Measurements from ENCODE around the gene MYL12A. TPM values are rescaled to one million over a fixed set of nuclear protein-coding genes. Genes with fewer than 3 reads are reported as not detected.

The MYL12A gene
- total and polyA plus RNA-seq, 2 of the 13 experiments (the other 11 are each of a cell fraction or from before 2014, with no cell fraction given): 261 to 277 TPM

DNA sequence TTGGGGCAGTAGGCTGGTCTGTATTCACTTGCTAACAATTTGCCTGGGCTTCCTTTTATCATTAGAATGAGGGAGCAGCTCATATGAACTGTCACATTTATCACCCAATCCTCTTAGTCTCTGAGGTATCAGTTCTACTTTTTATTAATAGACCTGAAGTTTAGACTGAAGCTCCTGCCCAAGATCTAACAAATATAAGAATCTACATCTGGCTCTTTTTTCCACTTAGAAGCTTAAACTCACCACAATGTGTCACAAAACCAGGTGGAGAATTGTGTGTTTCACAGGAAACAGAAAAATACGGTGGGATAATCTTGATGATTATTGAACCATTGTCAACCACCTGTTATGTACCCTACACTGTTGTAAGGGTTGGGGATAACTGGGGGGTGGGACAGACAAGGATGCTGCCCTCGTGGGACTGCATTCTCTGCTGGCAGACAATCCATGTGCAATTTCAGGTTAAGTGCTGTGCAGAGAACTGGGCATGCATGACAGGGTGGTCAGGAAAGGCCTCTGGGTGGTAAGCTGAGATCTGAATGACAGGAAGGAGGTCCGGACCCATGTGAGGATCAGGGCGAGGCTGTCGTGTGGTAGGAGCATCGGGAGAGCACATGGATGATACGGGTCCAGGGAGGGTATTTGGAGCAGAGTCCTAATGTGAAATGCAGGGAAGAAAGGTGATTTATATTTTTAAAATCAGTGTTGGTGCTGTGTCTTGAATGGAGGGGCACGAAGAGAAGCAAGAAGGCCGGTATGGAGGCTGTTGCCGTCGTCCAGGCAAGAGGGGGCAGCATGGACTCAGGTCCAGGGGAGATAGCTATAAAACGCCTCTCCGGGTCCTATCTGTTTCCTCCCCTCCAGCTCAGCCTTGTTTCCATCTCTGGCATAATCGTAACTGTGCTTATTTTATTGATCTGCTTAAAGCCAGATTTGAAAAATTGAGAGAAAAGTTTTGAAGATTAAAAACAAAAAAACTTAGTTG lies 31.9 kb downstream of the MYL12A start (continued):
- no peak for TF ChIP-seq NCOA1 (CRISPR knock-in tag; IDR thresholded peaks at IDR 0.05)
- TF ChIP-seq CHD2 (IDR thresholded peaks at IDR 0.05; ENCODE audit: low read depth, low read length): no peak
- peak; percentile 84; the same call in 1 of the 2 replicates for TF ChIP-seq PAF1 (CRISPR knock-in tag; IDR thresholded peaks at IDR 0.05)
- TF ChIP-seq ZNF354B (CRISPR knock-in tag; IDR thresholded peaks at IDR 0.05): no peak
- TF ChIP-seq ZNF773 (CRISPR knock-in tag; IDR thresholded peaks at IDR 0.05; ENCODE audit: borderline replicate concordance): no peak
- TF ChIP-seq ZFAT (CRISPR knock-in tag; conservative IDR thresholded peaks at IDR 0.05): no peak
- TF ChIP-seq CCAR2 (optimal IDR thresholded peaks at IDR 0.05; ENCODE audit: low read depth, low read length): no peak
- TF ChIP-seq SPEN (CRISPR knock-in tag; IDR thresholded peaks at IDR 0.05; ENCODE audit: low read depth): no peak
- TF ChIP-seq KAT8 (CRISPR knock-in tag; IDR thresholded peaks at IDR 0.05): no peak
- TF ChIP-seq ZNF674 (CRISPR knock-in tag; IDR thresholded peaks at IDR 0.05; ENCODE audit: low read depth): no peak
- no peak for TF ChIP-seq ONECUT2 (CRISPR knock-in tag; IDR thresholded peaks at IDR 0.05)
- peak; percentile 92 for TF ChIP-seq RBM22 (optimal IDR thresholded peaks at IDR 0.05; ENCODE audit: low read length)
- TF ChIP-seq BHLHE40 (IDR thresholded peaks at IDR 0.05; ENCODE audit: low read length): no peak
- no peak for TF ChIP-seq ZNF607 (CRISPR knock-in tag; IDR thresholded peaks at IDR 0.05; ENCODE audit: borderline replicate concordance)
- no peak for TF ChIP-seq SNAI1 (CRISPR knock-in tag; IDR thresholded peaks at IDR 0.05; ENCODE audit: borderline replicate concordance)
- TF ChIP-seq TEAD3 (CRISPR knock-in tag; optimal IDR thresholded peaks at IDR 0.05; ENCODE audit: borderline replicate concordance): no peak
- no peak for TF ChIP-seq HMG20A (CRISPR knock-in tag; IDR thresholded peaks at IDR 0.05; ENCODE audit: borderline replicate concordance)
- TF ChIP-seq ZNF121 (CRISPR knock-in tag; IDR thresholded peaks at IDR 0.05): no peak
- TF ChIP-seq, protein P1, sequence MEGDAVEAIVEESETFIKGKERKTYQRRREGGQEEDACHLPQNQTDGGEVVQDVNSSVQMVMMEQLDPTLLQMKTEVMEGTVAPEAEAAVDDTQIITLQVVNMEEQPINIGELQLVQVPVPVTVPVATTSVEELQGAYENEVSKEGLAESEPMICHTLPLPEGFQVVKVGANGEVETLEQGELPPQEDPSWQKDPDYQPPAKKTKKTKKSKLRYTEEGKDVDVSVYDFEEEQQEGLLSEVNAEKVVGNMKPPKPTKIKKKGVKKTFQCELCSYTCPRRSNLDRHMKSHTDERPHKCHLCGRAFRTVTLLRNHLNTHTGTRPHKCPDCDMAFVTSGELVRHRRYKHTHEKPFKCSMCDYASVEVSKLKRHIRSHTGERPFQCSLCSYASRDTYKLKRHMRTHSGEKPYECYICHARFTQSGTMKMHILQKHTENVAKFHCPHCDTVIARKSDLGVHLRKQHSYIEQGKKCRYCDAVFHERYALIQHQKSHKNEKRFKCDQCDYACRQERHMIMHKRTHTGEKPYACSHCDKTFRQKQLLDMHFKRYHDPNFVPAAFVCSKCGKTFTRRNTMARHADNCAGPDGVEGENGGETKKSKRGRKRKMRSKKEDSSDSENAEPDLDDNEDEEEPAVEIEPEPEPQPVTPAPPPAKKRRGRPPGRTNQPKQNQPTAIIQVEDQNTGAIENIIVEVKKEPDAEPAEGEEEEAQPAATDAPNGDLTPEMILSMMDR (CRISPR knock-in tag; IDR thresholded peaks at IDR 0.05): peak; percentile 17; the same call in 1 of the 2 replicates
- TF ChIP-seq, protein P2, sequence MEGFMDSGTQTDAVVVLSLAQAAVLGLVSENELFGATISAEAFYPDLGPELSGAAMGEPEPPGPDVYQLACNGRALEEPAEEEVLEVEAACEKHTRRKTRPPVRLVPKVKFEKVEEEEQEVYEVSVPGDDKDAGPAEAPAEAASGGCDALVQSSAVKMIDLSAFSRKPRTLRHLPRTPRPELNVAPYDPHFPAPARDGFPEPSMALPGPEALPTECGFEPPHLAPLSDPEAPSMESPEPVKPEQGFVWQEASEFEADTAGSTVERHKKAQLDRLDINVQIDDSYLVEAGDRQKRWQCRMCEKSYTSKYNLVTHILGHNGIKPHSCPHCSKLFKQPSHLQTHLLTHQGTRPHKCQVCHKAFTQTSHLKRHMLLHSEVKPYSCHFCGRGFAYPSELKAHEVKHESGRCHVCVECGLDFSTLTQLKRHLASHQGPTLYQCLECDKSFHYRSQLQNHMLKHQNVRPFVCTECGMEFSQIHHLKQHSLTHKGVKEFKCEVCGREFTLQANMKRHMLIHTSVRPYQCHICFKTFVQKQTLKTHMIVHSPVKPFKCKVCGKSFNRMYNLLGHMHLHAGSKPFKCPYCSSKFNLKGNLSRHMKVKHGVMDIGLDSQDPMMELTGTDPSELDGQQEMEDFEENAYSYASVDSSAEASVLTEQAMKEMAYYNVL (CRISPR knock-in tag; IDR thresholded peaks at IDR 0.05; ENCODE audit: borderline replicate concordance): no peak
- TF ChIP-seq, protein P3, sequence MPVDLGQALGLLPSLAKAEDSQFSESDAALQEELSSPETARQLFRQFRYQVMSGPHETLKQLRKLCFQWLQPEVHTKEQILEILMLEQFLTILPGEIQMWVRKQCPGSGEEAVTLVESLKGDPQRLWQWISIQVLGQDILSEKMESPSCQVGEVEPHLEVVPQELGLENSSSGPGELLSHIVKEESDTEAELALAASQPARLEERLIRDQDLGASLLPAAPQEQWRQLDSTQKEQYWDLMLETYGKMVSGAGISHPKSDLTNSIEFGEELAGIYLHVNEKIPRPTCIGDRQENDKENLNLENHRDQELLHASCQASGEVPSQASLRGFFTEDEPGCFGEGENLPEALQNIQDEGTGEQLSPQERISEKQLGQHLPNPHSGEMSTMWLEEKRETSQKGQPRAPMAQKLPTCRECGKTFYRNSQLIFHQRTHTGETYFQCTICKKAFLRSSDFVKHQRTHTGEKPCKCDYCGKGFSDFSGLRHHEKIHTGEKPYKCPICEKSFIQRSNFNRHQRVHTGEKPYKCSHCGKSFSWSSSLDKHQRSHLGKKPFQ (CRISPR knock-in tag; IDR thresholded peaks at IDR 0.05; ENCODE audit: insufficient replicate concordance): no peak
- TF ChIP-seq ZBTB7B (CRISPR knock-in tag; IDR thresholded peaks at IDR 0.05): no peak
- TF ChIP-seq YEATS4 (CRISPR knock-in tag; IDR thresholded peaks at IDR 0.05; ENCODE audit: borderline replicate concordance): no peak
- TF ChIP-seq ZNF326 (CRISPR knock-in tag; IDR thresholded peaks at IDR 0.05; ENCODE audit: borderline replicate concordance): no peak
- no peak for TF ChIP-seq ZNF841 (CRISPR knock-in tag; IDR thresholded peaks at IDR 0.05; ENCODE audit: borderline replicate concordance)
- TF ChIP-seq ZSCAN30 (CRISPR knock-in tag; IDR thresholded peaks at IDR 0.05): no peak
- TF ChIP-seq NBN (conservative IDR thresholded peaks at IDR 0.05): no peak
